Uterus (tissue), 4 donors: ENCODE measurements around the gene RUSF1. TPM values are rescaled to one million over a fixed set of nuclear protein-coding genes. Genes with fewer than 3 reads are reported as not detected.

Experiments used
- DNase-seq, 2 donors: peaks; one replicate each; pipeline ENCODE4 v3.0.0-alpha.2; 2019 to 2020
- H3K27ac ChIP-seq, 2 donors: fragments of 200-600 bp; sonication (generic); 1 replicate in 1 of 2; 2 replicates in 1 of 2; pipeline ENCODE4 v1.5.1; 2016 to 2018
- H3K27me3 ChIP-seq, 2 donors: fragments of 200-600 bp; sonication (generic); one replicate each; pipeline ENCODE4 v1.5.1; 2018 to 2019; ENCODE audit warnings: control low read depth in 1 of 2
- H3K36me3 ChIP-seq, 2 donors: fragments of 200-600 bp; sonication (generic); one replicate each; pipeline ENCODE4 v1.5.1; 2019; ENCODE audit warnings: control low read depth in 1 of 2
- H3K4me1 ChIP-seq, 2 donors: fragments of 200-600 bp; sonication (generic); one replicate each; pipeline ENCODE4 v1.5.1; 2018 to 2019; ENCODE audit warnings: control low read depth in 1 of 2
- H3K4me3 ChIP-seq, 2 donors: fragments of 200-600 bp; sonication (generic); 1 replicate in 1 of 2; 2 replicates in 1 of 2; pipeline ENCODE4 v1.5.1; 2018 to 2019; ENCODE audit warnings: mild to moderate bottlenecking in 1 of 2
- H3K9me3 ChIP-seq, 2 donors: fragments of 200-600 bp; sonication (generic); one replicate each; pipeline ENCODE4 v1.5.1; 2019; ENCODE audit warnings: control low read depth in 1 of 2
- POLR2A ChIP-seq, 2 donors: fragments of 450-650 bp; IDR thresholded peaks; one replicate each; pipeline ENCODE4 v1.6.1; 2016; ENCODE audit warnings: antibody characterized with exemption in 2 of 2, mild to moderate bottlenecking in 1 of 2, moderate library complexity in 1 of 2
- intact Hi-C: fragments of 100-400 bp; cut with DNase I; formaldehyde crosslinking; loops from one replicate; pipeline ENCODE4 v1.15.1; 2023; ENCODE audit warnings: low total_unique reads
- total RNA-seq, 4 donors: library from RNA; depleted of rRNA in 3 of 4; stranded (reverse); fragments of >200 nt in 3 of 4; gene quantifications; one replicate each; pipeline versions ENCODE4 v1.1.0 to v1.2.4, GENCODE V29; 2014 to 2023
- TF ChIP-seq, protein P1 (sequence below), 4 experiments: fragments of 200-600 bp in 2 of 4; fragments of 450-650 bp in 2 of 4; sonication (generic) in 2 of 4; IDR thresholded peaks; one replicate each; pipeline ENCODE4 v1.5.1; 2016 to 2019; ENCODE audit warnings: antibody characterized with exemption in 4 of 4, mild to moderate bottlenecking in 2 of 4, moderate library complexity in 1 of 4
- donor health status: DM: yes; HTN: yes; CAD: no.

RUSF1 gene
- total RNA-seq, 4 donors from 2014 or later, result 19.2 to 93.5 (median 82.9) TPM

GRCh38 chr16:31440516-31441184 is 67.5 kb downstream of the RUSF1 start:
- no peak overlapping the region for H3K4me3 ChIP-seq
- no peak overlapping the region for H3K27ac ChIP-seq
- TF ChIP-seq, protein P1, sequence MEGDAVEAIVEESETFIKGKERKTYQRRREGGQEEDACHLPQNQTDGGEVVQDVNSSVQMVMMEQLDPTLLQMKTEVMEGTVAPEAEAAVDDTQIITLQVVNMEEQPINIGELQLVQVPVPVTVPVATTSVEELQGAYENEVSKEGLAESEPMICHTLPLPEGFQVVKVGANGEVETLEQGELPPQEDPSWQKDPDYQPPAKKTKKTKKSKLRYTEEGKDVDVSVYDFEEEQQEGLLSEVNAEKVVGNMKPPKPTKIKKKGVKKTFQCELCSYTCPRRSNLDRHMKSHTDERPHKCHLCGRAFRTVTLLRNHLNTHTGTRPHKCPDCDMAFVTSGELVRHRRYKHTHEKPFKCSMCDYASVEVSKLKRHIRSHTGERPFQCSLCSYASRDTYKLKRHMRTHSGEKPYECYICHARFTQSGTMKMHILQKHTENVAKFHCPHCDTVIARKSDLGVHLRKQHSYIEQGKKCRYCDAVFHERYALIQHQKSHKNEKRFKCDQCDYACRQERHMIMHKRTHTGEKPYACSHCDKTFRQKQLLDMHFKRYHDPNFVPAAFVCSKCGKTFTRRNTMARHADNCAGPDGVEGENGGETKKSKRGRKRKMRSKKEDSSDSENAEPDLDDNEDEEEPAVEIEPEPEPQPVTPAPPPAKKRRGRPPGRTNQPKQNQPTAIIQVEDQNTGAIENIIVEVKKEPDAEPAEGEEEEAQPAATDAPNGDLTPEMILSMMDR (IDR thresholded peaks at IDR 0.05), result no peak
- TF ChIP-seq POLR2A (IDR thresholded peaks at IDR 0.05), result no peak
- H3K27me3 ChIP-seq, result no peaks in the 10 kb centered on the region
- H3K36me3 ChIP-seq, result no peaks in the 10 kb centered on the region
- intact Hi-C loops, result loop anchor here (10.0 kb wide), 1 partner anchor 456 kb away; the partner anchor contains the start of gene HSD3B7
- no peaks in the 10 kb centered on the region for H3K9me3 ChIP-seq
- H3K4me1 ChIP-seq, result no peaks in the 10 kb centered on the region
- no peak for DNase-seq

GRCh38 chr16:31439519-31439918 is 68.7 kb downstream of the RUSF1 start:
- no peaks in the 10 kb centered on the region for H3K4me1 ChIP-seq
- H3K36me3 ChIP-seq, result no peaks in the 10 kb centered on the region
- H3K27me3 ChIP-seq, result no peaks in the 10 kb centered on the region
- intact Hi-C loops, result no loop called here
- no peak for DNase-seq
- H3K9me3 ChIP-seq, result no peaks in the 10 kb centered on the region
- H3K4me3 ChIP-seq, result no peak overlapping the region
- H3K27ac ChIP-seq, result no peak overlapping the region
- no peak for TF ChIP-seq POLR2A (IDR thresholded peaks at IDR 0.05)

Other genes starting within 250 kb of the RUSF1 start
- 1 to 10 TPM; 3.1 to 7.9 (median 5.1) TPM for gene ITGAM, start 248.4 kb downstream of the RUSF1 start, total RNA-seq
- 1 to 10 TPM in 3 of 4 donors, not detected in 1; 1.4 to 3.5 (median 2.6) TPM for gene ITGAX, start 153.2 kb downstream of the RUSF1 start, total RNA-seq
- under 1 TPM in 1 of 4 donors, not detected in 3; 0.12 TPM for gene ITGAD, start 115.1 kb downstream of the RUSF1 start, total RNA-seq
- gene COX6A2, start 80.0 kb downstream of the RUSF1 start, total RNA-seq, result not detected
- gene ZNF843, start 65.6 kb downstream of the RUSF1 start, total RNA-seq, result 1 to 10 TPM in 3 of 4 donors, not detected in 1; 1.0 to 3.3 (median 1.5) TPM
- gene ARMC5, start 48.9 kb downstream of the RUSF1 start, total RNA-seq, result 10 to 100 TPM in 2 of 4 donors, 1 to 10 TPM in 2; 2.1 to 12.7 (median 8.0) TPM
- gene TGFB1I1, start 36.2 kb downstream of the RUSF1 start, total RNA-seq, result 100 to 1,000 TPM in 2 of 4 donors, 10 to 100 TPM in 2; 61.1 to 336 (median 107) TPM
- gene SLC5A2, start 25.3 kb downstream of the RUSF1 start, total RNA-seq, result 1 to 10 TPM in 1 of 4 donors, under 1 TPM in 1, not detected in 2; 0.83 to 2.4 TPM
- gene AHSP, start 19.5 kb upstream of the RUSF1 start, total RNA-seq, result 1 to 10 TPM in 1 of 4 donors, not detected in 3; 5.6 TPM